ENCODE data around the gene TMEM256. TPM values are rescaled to one million over a fixed set of nuclear protein-coding genes. Genes with fewer than 3 reads are reported as not detected.

Gene TMEM256
- total and polyA plus RNA-seq, 2 experiments from 2014 or later = 40.1 to 59.3 TPM

GRCh38 chr17:7427549-7427948 lies 23.7 kb upstream of the TMEM256 start:
- no peak overlapping the region for H3K4me3 ChIP-seq
- no peaks in the 10 kb centered on the region for H4K20me1 ChIP-seq (ENCODE audit: insufficient read depth)
- in situ Hi-C loops (cut with MboI) = no loop called here
- DNase-seq = no peak
- 66 to 88% methylated on average over 7 of the region's 7 CpGs for WGBS, 2 experiments (ENCODE audit: low coverage in 1 of 2, low lambda C conversion rate in 2 of 2, missing lambda C conversion rate in 2 of 2)
- H3K9me2 ChIP-seq (ENCODE audit: insufficient read depth) = no peaks in the 10 kb centered on the region
- no peak overlapping the region for H3K27ac ChIP-seq
- peaks cover 8% of the 10 kb centered on the region; the same call in 1 of the 2 replicates for H3F3A ChIP-seq (ENCODE audit: insufficient read depth)
- H2AFZ ChIP-seq = no peak overlapping the region
- H3K36me3 ChIP-seq (ENCODE audit: low read depth) = no peaks in the 10 kb centered on the region
- H3K4me2 ChIP-seq (ENCODE audit: unreplicated experiment) = no peak overlapping the region
- H3K9ac ChIP-seq = no peak overlapping the region
- TF ChIP-seq EZH2 (IDR thresholded peaks at IDR 0.05; ENCODE audit: insufficient read depth, poor library complexity, severe bottlenecking) (no peak), EZH2phosphoT487 (IDR thresholded peaks at IDR 0.05; ENCODE audit: insufficient read depth, low read depth) (no peak)
- H3K79me2 ChIP-seq (ENCODE audit: insufficient read depth) = no peaks in the 10 kb centered on the region
- H3K9me3 ChIP-seq (ENCODE audit: low read depth) = no peaks in the 10 kb centered on the region
- no peaks in the 10 kb centered on the region for H3K27me3 ChIP-seq (replicated peaks; ENCODE audit: insufficient read depth)
- no peaks in the 10 kb centered on the region; the same call in 1 of the 2 replicates for H3K4me1 ChIP-seq (ENCODE audit: insufficient read depth)

- H2AFZ ChIP-seq = no peak overlapping the region
- no peak for DNase-seq
- H3K9me2 ChIP-seq (ENCODE audit: insufficient read depth) = no peaks in the 10 kb centered on the region
- H3K9me3 ChIP-seq (ENCODE audit: low read depth) = no peaks in the 10 kb centered on the region
- no peak for TF ChIP-seq EZH2 (IDR thresholded peaks at IDR 0.05; ENCODE audit: insufficient read depth, poor library complexity, severe bottlenecking)
- no peak for TF ChIP-seq EZH2phosphoT487 (IDR thresholded peaks at IDR 0.05; ENCODE audit: insufficient read depth, low read depth)
- no peak overlapping the region for H3K4me3 ChIP-seq
- H3K9ac ChIP-seq = no peak overlapping the region
- H3K27ac ChIP-seq = no peak overlapping the region
- no peaks in the 10 kb centered on the region for H4K20me1 ChIP-seq (ENCODE audit: insufficient read depth)
- H3K4me2 ChIP-seq (ENCODE audit: unreplicated experiment) = no peak overlapping the region
- peaks cover 8% of the 10 kb centered on the region; the same call in 1 of the 2 replicates for H3F3A ChIP-seq (ENCODE audit: insufficient read depth)
- in situ Hi-C loops (cut with MboI) = no loop called here
- H3K27me3 ChIP-seq (replicated peaks; ENCODE audit: insufficient read depth) = no peaks in the 10 kb centered on the region
- H3K79me2 ChIP-seq (ENCODE audit: insufficient read depth) = no peaks in the 10 kb centered on the region
- no peaks in the 10 kb centered on the region for H3K36me3 ChIP-seq (ENCODE audit: low read depth)
- no peaks in the 10 kb centered on the region; the same call in 1 of the 2 replicates for H3K4me1 ChIP-seq (ENCODE audit: insufficient read depth)
- WGBS, 2 experiments (ENCODE audit: low coverage in 1 of 2, low lambda C conversion rate in 2 of 2, missing lambda C conversion rate in 2 of 2) = 87 to 89% methylated on average over 16 to 29 of the region's 29 CpGs
Observed at GRCh38 chr17:7426896-7427489, 23.1 kb upstream of the TMEM256 start.

- Histone ChIP-seq H3K79me2 (ENCODE audit: insufficient read depth) (no peaks in the 10 kb centered on the region), H3K9me2 (ENCODE audit: insufficient read depth) (no peaks in the 10 kb centered on the region), H4K20me1 (ENCODE audit: insufficient read depth) (no peaks in the 10 kb centered on the region), H3K4me3 (no peak overlapping the region), H3K27ac (no peak overlapping the region), H3K9me3 (ENCODE audit: low read depth) (no peaks in the 10 kb centered on the region), H3K36me3 (ENCODE audit: low read depth) (no peaks in the 10 kb centered on the region), H3F3A (ENCODE audit: insufficient read depth) (peaks cover 4% of the 10 kb centered on the region; the same call in 1 of the 2 replicates), H3K27me3 (replicated peaks; ENCODE audit: insufficient read depth) (no peaks in the 10 kb centered on the region), H3K9ac (no peak overlapping the region), H3K4me2 (ENCODE audit: unreplicated experiment) (no peak overlapping the region), H3K4me1 (ENCODE audit: insufficient read depth) (no peaks in the 10 kb centered on the region; the same call in 1 of the 2 replicates), H2AFZ (no peak overlapping the region)
- DNase-seq = no peak
- no peak for TF ChIP-seq EZH2phosphoT487 (IDR thresholded peaks at IDR 0.05; ENCODE audit: insufficient read depth, low read depth)
- TF ChIP-seq EZH2 (IDR thresholded peaks at IDR 0.05; ENCODE audit: insufficient read depth, poor library complexity, severe bottlenecking) = no peak
- in situ Hi-C loops (cut with MboI) = no loop called here
- WGBS, 2 experiments (ENCODE audit: low coverage in 1 of 2, low lambda C conversion rate in 2 of 2, missing lambda C conversion rate in 2 of 2) = 88 to 93% methylated on average over 31 to 33 of the region's 33 CpGs
Observed at GRCh38 chr17:7426203-7426863, 22.4 kb upstream of the TMEM256 start.

- Histone ChIP-seq H3K4me3 (no peak overlapping the region), H3K36me3 (ENCODE audit: low read depth) (no peaks in the 10 kb centered on the region), H3K9ac (no peak overlapping the region), H3K27ac (no peak overlapping the region), H4K20me1 (ENCODE audit: insufficient read depth) (no peaks in the 10 kb centered on the region), H3K79me2 (ENCODE audit: insufficient read depth) (no peaks in the 10 kb centered on the region), H3K9me2 (ENCODE audit: insufficient read depth) (no peaks in the 10 kb centered on the region), H3K4me2 (ENCODE audit: unreplicated experiment) (no peak overlapping the region), H3K9me3 (ENCODE audit: low read depth) (no peaks in the 10 kb centered on the region), H3K4me1 (ENCODE audit: insufficient read depth) (no peaks in the 10 kb centered on the region), H2AFZ (no peak overlapping the region), H3K27me3 (replicated peaks; ENCODE audit: insufficient read depth) (no peaks in the 10 kb centered on the region), H3F3A (ENCODE audit: insufficient read depth) (no peaks in the 10 kb centered on the region)
- in situ Hi-C loops (cut with MboI) = no loop called here
- WGBS, 2 experiments (ENCODE audit: low coverage in 1 of 2, low lambda C conversion rate in 2 of 2, missing lambda C conversion rate in 2 of 2) = 81 to 84% methylated on average over 8 of the region's 8 CpGs
- no peak for DNase-seq
- no peak for TF ChIP-seq EZH2phosphoT487 (IDR thresholded peaks at IDR 0.05; ENCODE audit: insufficient read depth, low read depth)
- TF ChIP-seq EZH2 (IDR thresholded peaks at IDR 0.05; ENCODE audit: insufficient read depth, poor library complexity, severe bottlenecking) = no peak
Observed at GRCh38 chr17:7425756-7426155, 21.9 kb upstream of the TMEM256 start.
